Measurements from ENCODE around the gene DYNC1I1. TPM values are rescaled to one million over a fixed set of nuclear protein-coding genes. Genes with fewer than 3 reads are reported as not detected.

DYNC1I1 gene
- polyA plus RNA-seq, 1 donor from 2014 or later = 28.9 TPM

GRCh38 chr7:95749044-95749443, 23.3 kb upstream of the DYNC1I1 start:
- H3K9me3 ChIP-seq (ENCODE audit: low read length) = no peaks in the 10 kb centered on the region
- H4K20me1 ChIP-seq (ENCODE audit: insufficient read depth) = no peaks in the 10 kb centered on the region
- no peak overlapping the region for H3K9ac ChIP-seq (ENCODE audit: low read length)
- H3K9me2 ChIP-seq (ENCODE audit: insufficient read depth, low read length) = no peaks in the 10 kb centered on the region
- no peaks in the 10 kb centered on the region for H3K27me3 ChIP-seq (ENCODE audit: insufficient read depth, low read depth, low read length)
- no peaks in the 10 kb centered on the region for H3K36me3 ChIP-seq (ENCODE audit: insufficient read depth, low read length)
- no peak overlapping the region for H3K4me3 ChIP-seq (ENCODE audit: low read length)
- H3F3A ChIP-seq (ENCODE audit: insufficient read depth, low read length, poor library complexity, severe bottlenecking) = no peaks in the 10 kb centered on the region
- H3K4me2 ChIP-seq (ENCODE audit: low read length) = no peak overlapping the region
- no peaks in the 10 kb centered on the region for H3K79me2 ChIP-seq (replicated peaks; ENCODE audit: insufficient read depth, low read length)
- TF ChIP-seq REST (IDR thresholded peaks at IDR 0.05; ENCODE audit: borderline replicate concordance) (no peak), MXI1 (conservative IDR thresholded peaks at IDR 0.05; ENCODE audit: poor library complexity, severe bottlenecking) (no peak), TAF1 (IDR thresholded peaks at IDR 0.05; ENCODE audit: low read depth) (no peak), EZH2 (IDR thresholded peaks at IDR 0.05; ENCODE audit: borderline replicate concordance, insufficient read depth, low read length, poor library complexity, severe bottlenecking) (no peak), POLR2AphosphoS5 (IDR thresholded peaks at IDR 0.05) (no peak), CTCF (IDR thresholded peaks at IDR 0.05; ENCODE audit: poor library complexity, severe bottlenecking) (no peak)
- no peak overlapping the region for H2AFZ ChIP-seq (ENCODE audit: low read depth, low read length)
- H3K27ac ChIP-seq (ENCODE audit: low read length) = no peak overlapping the region

GRCh38 chr7:95749515-95749914, 22.8 kb upstream of the DYNC1I1 start:
- no peaks in the 10 kb centered on the region for H4K20me1 ChIP-seq (ENCODE audit: insufficient read depth)
- TF ChIP-seq EP300 (conservative IDR thresholded peaks at IDR 0.05; ENCODE audit: poor library complexity, severe bottlenecking) (no peak), REST (IDR thresholded peaks at IDR 0.05; ENCODE audit: borderline replicate concordance) (no peak), RAD21 (conservative IDR thresholded peaks at IDR 0.05) (no peak), CTCF (IDR thresholded peaks at IDR 0.05; ENCODE audit: poor library complexity, severe bottlenecking) (no peak), TAF1 (IDR thresholded peaks at IDR 0.05; ENCODE audit: low read depth) (no peak), SMC3 (conservative IDR thresholded peaks at IDR 0.05; ENCODE audit: poor library complexity) (no peak), EZH2 (IDR thresholded peaks at IDR 0.05; ENCODE audit: borderline replicate concordance, insufficient read depth, low read length, poor library complexity, severe bottlenecking) (no peak), MXI1 (conservative IDR thresholded peaks at IDR 0.05; ENCODE audit: poor library complexity, severe bottlenecking) (no peak), POLR2AphosphoS5 (IDR thresholded peaks at IDR 0.05) (no peak)
- H2AFZ ChIP-seq (ENCODE audit: low read depth, low read length) = no peak overlapping the region

More at GRCh38 chr7:95749515-95749914, 22.8 kb upstream of the DYNC1I1 start:
- Histone ChIP-seq H3K9me2 (ENCODE audit: insufficient read depth, low read length) (no peaks in the 10 kb centered on the region), H3K9me3 (ENCODE audit: low read length) (no peaks in the 10 kb centered on the region), H3K27ac (ENCODE audit: low read length) (no peak overlapping the region), H3K9ac (ENCODE audit: low read length) (no peak overlapping the region), H3K79me2 (replicated peaks; ENCODE audit: insufficient read depth, low read length) (no peaks in the 10 kb centered on the region), H3K4me3 (ENCODE audit: low read length) (no peak overlapping the region), H3K4me2 (ENCODE audit: low read length) (no peak overlapping the region), H3F3A (ENCODE audit: insufficient read depth, low read length, poor library complexity, severe bottlenecking) (no peaks in the 10 kb centered on the region), H3K36me3 (ENCODE audit: insufficient read depth, low read length) (no peaks in the 10 kb centered on the region), H3K27me3 (ENCODE audit: insufficient read depth, low read depth, low read length) (no peaks in the 10 kb centered on the region)

Measured in neural cell (in vitro differentiated cells).